WTC11 (cell line): Measurements from ENCODE around the gene CLEC10A. TPM values are rescaled to one million over a fixed set of nuclear protein-coding genes. Genes with fewer than 3 reads are reported as not detected.

ENCODE experiments used
- ATAC-seq: fragments of 200-7000 bp; cut with Tn5 transposase; 2 replicates; pipeline ENCODE4 v1.10.0; 2021; ENCODE audit warnings: mild to moderate bottlenecking, moderate library complexity
- CTCF ChIA-PET: fragments of 300-600 bp; sonication (Branson Sonifier 250); formaldehyde crosslinking; loops from one replicate; lab custom pipeline; 2021; ENCODE audit warnings: antibody characterized with exemption; lab: Charles Lee
- POLR2A ChIA-PET: fragments of 350-600 bp; sonication (Branson Sonifier 250); formaldehyde crosslinking; loops from one replicate; lab custom pipeline; 2021; ENCODE audit warnings: antibody characterized with exemption; lab: Charles Lee
- DNase-seq: peaks from one replicate; pipeline ENCODE4 v3.0.0; 2021; ENCODE audit warnings: low spot score
- H3K27ac Mint-ChIP-seq: 2 replicates; pipeline ENCODE4 v1.8.0; 2021; ENCODE audit warnings: mixed read lengths
- H3K27me3 Mint-ChIP-seq: 2 replicates; pipeline ENCODE4 v1.8.0; 2021; ENCODE audit warnings: low read depth, mild to moderate bottlenecking, moderate library complexity, mixed read lengths
- H3K36me3 Mint-ChIP-seq: 2 replicates; pipeline ENCODE4 v1.8.0; 2021; ENCODE audit warnings: mixed read lengths
- H3K4me1 Mint-ChIP-seq: 2 replicates; pipeline ENCODE4 v1.8.0; 2022; ENCODE audit warnings: mixed read lengths
- H3K4me3 Mint-ChIP-seq: 2 replicates; pipeline ENCODE4 v1.8.0; 2021; ENCODE audit warnings: mild to moderate bottlenecking, moderate library complexity, mixed read lengths
- H3K9me3 Mint-ChIP-seq: 2 replicates; pipeline ENCODE4 v1.8.0; 2021; ENCODE audit warnings: mixed read lengths
- ATF1 ChIP-seq: sonication (generic); formaldehyde crosslinking; IDR thresholded peaks from 2 replicates; pipeline ENCODE4 v1.8.1; 2023; ENCODE audit warnings: mild to moderate bottlenecking, moderate library complexity, missing genetic modification reagents
- CBFB ChIP-seq: sonication (generic); formaldehyde crosslinking; IDR thresholded peaks from 2 replicates; pipeline ENCODE4 v1.8.1; 2022; ENCODE audit warnings: mild to moderate bottlenecking, low read depth, missing genetic modification reagents
- E2F5 ChIP-seq: sonication (generic); formaldehyde crosslinking; IDR thresholded peaks from 2 replicates; pipeline ENCODE4 v1.8.1; 2022; ENCODE audit warnings: mild to moderate bottlenecking, moderate library complexity, missing genetic modification reagents
- EMX1 ChIP-seq: fragments of 250-450 bp; sonication (Bioruptor Pico); IDR thresholded peaks from 2 replicates; pipeline ENCODE4 v1.8.0; 2021; ENCODE audit warnings: mild to moderate bottlenecking
- ESRRA ChIP-seq: sonication (generic); formaldehyde crosslinking; IDR thresholded peaks from 2 replicates; pipeline ENCODE4 v1.8.1; 2022; ENCODE audit warnings: mild to moderate bottlenecking, missing genetic modification reagents, borderline replicate concordance
- ETV6 ChIP-seq: sonication (generic); formaldehyde crosslinking; IDR thresholded peaks from 2 replicates; pipeline ENCODE4 v1.8.1; 2022; ENCODE audit warnings: mild to moderate bottlenecking, missing genetic modification reagents
- FOXK1 ChIP-seq: sonication (generic); formaldehyde crosslinking; IDR thresholded peaks from 2 replicates; pipeline ENCODE4 v1.8.0; 2022; ENCODE audit warnings: mild to moderate bottlenecking, moderate library complexity, missing genetic modification reagents
- GABPB1 ChIP-seq: sonication (generic); formaldehyde crosslinking; IDR thresholded peaks from 2 replicates; pipeline ENCODE4 v1.8.1; 2023; ENCODE audit warnings: mild to moderate bottlenecking, missing genetic modification reagents
- MAX ChIP-seq: sonication (generic); formaldehyde crosslinking; IDR thresholded peaks from 2 replicates; pipeline ENCODE4 v1.8.0; 2022; ENCODE audit warnings: mild to moderate bottlenecking, missing genetic modification reagents
- MYBL2 ChIP-seq: sonication (generic); formaldehyde crosslinking; IDR thresholded peaks from 2 replicates; pipeline ENCODE4 v1.8.1; 2023; ENCODE audit warnings: mild to moderate bottlenecking, moderate library complexity, missing genetic modification reagents
- NFYB ChIP-seq: sonication (generic); formaldehyde crosslinking; conservative IDR thresholded peaks from 2 replicates; pipeline ENCODE4 v1.8.0; 2022; ENCODE audit warnings: low read depth, missing genetic modification reagents
- NR3C1 ChIP-seq: sonication (generic); formaldehyde crosslinking; conservative IDR thresholded peaks from 2 replicates; pipeline ENCODE4 v1.8.1; 2023; ENCODE audit warnings: low read depth, mild to moderate bottlenecking, missing genetic modification reagents
- OVOL2 ChIP-seq: fragments of 250-450 bp; sonication (Bioruptor Pico); IDR thresholded peaks from 2 replicates; pipeline ENCODE4 v1.9.0; 2021; ENCODE audit warnings: mild to moderate bottlenecking, borderline replicate concordance
- SMAD3 ChIP-seq: sonication (generic); formaldehyde crosslinking; IDR thresholded peaks from 2 replicates; pipeline ENCODE4 v1.8.0; 2022; ENCODE audit warnings: missing genetic modification reagents, mild to moderate bottlenecking, borderline replicate concordance
- SP1 ChIP-seq: sonication (generic); formaldehyde crosslinking; conservative IDR thresholded peaks from 2 replicates; pipeline ENCODE4 v1.8.1; 2022; ENCODE audit warnings: missing genetic modification reagents
- STAT6 ChIP-seq: sonication (generic); formaldehyde crosslinking; conservative IDR thresholded peaks from 2 replicates; pipeline ENCODE4 v1.8.1; 2023; ENCODE audit warnings: mild to moderate bottlenecking, low read depth, missing genetic modification reagents, moderate library complexity
- TP53 ChIP-seq: sonication (generic); formaldehyde crosslinking; IDR thresholded peaks from 2 replicates; pipeline ENCODE4 v1.8.1; 2023; ENCODE audit warnings: mild to moderate bottlenecking, missing genetic modification reagents
- USF1 ChIP-seq: sonication (generic); formaldehyde crosslinking; IDR thresholded peaks from 2 replicates; pipeline ENCODE4 v1.8.0; 2022; ENCODE audit warnings: mild to moderate bottlenecking, missing genetic modification reagents
- USF2 ChIP-seq: sonication (generic); formaldehyde crosslinking; IDR thresholded peaks from 2 replicates; pipeline ENCODE4 v1.8.1; 2023; ENCODE audit warnings: mild to moderate bottlenecking, missing genetic modification reagents, moderate library complexity
- ZBTB21 ChIP-seq: sonication (generic); formaldehyde crosslinking; IDR thresholded peaks from 2 replicates; pipeline ENCODE4 v1.8.1; 2023; ENCODE audit warnings: mild to moderate bottlenecking, missing genetic modification reagents, borderline replicate concordance
- ZNF138 ChIP-seq: sonication (generic); formaldehyde crosslinking; conservative IDR thresholded peaks from 2 replicates; pipeline ENCODE4 v1.8.1; 2022; ENCODE audit warnings: mild to moderate bottlenecking, moderate library complexity, missing genetic modification reagents
- ZNF232 ChIP-seq: sonication (generic); formaldehyde crosslinking; IDR thresholded peaks from 2 replicates; pipeline ENCODE4 v1.8.0; 2022; ENCODE audit warnings: mild to moderate bottlenecking, missing genetic modification reagents
- ZNF425 ChIP-seq: fragments of 250-450 bp; sonication (Bioruptor Pico); conservative IDR thresholded peaks from 2 replicates; pipeline ENCODE4 v1.9.0; 2021; ENCODE audit warnings: mild to moderate bottlenecking
- total RNA-seq: library from RNA; stranded (reverse); gene quantifications from 3 replicates; pipeline ENCODE4 v1.2.3, GENCODE V29; 2021

Gene CLEC10A
- total RNA-seq, 1 experiment from 2014 or later: not detected

- no peaks in the 10 kb centered on the region for H3K36me3 Mint-ChIP-seq
- peaks cover 20% of the 10 kb centered on the region for H3K4me1 Mint-ChIP-seq
- H3K9me3 Mint-ChIP-seq: no peaks in the 10 kb centered on the region
- H3K27me3 Mint-ChIP-seq: peaks cover 20% of the 10 kb centered on the region
- ChIA-PET POLR2A (interaction anchor here (0.7 to 1.2 kb wide), 11 partner anchors 8 to 301 kb away, joined by 3 to 10 read pairs (median 3); partner anchors contain the start of genes ACADVL, BCL6B and DLG4), CTCF (interaction anchor here (0.6 to 2.3 kb wide), 18 partner anchors 8 to 614 kb away, joined by 3 to 34 read pairs (median 5); partner anchors contain the start of gene BCL6B)
- peak within 1 kb of the TSS; percentile 94 for H3K4me3 Mint-ChIP-seq
- peak; percentile 92 for ATAC-seq
- peak within 1 kb of the TSS; percentile 87; the same call in 1 of the 2 replicates for H3K27ac Mint-ChIP-seq
- TF ChIP-seq MAX (CRISPR knock-in tag): peak; percentile 87
- TF ChIP-seq EMX1 (CRISPR knock-in tag): no peak
- peak; percentile 55; the same call in 1 of the 2 replicates for TF ChIP-seq FOXK1
- TF ChIP-seq SMAD3: 0 out of 2 replicates have a peak, but pooled peaks have one; percentile 61
- TF ChIP-seq USF2 (CRISPR knock-in tag): peak; percentile 99
- TF ChIP-seq E2F5: peak; percentile 73
- no peak for TF ChIP-seq NFYB (CRISPR knock-in tag)
- peak; percentile 99 for TF ChIP-seq USF1
- 0 out of 2 replicates have a peak, but pooled peaks have one; percentile 21 for TF ChIP-seq ETV6 (CRISPR knock-in tag)
- no peak for TF ChIP-seq ATF1 (CRISPR knock-in tag)
- TF ChIP-seq GABPB1: peak; percentile 57
- no peak for TF ChIP-seq OVOL2
- TF ChIP-seq STAT6 (CRISPR knock-in tag): peak; percentile 79; the same call in 1 of the 2 replicates
- peak; percentile 36; the same call in 1 of the 2 replicates for TF ChIP-seq ESRRA (CRISPR knock-in tag)
- 0 out of 2 replicates have a peak, but pooled peaks have one; percentile 55 for TF ChIP-seq ZNF232
- 0 out of 2 replicates have a peak, but pooled peaks have one; percentile 58 for TF ChIP-seq NR3C1 (CRISPR knock-in tag)
- TF ChIP-seq ZBTB21 (CRISPR knock-in tag): 0 out of 2 replicates have a peak, but pooled peaks have one; percentile 74
- peak; percentile 81; the same call in 1 of the 2 replicates for TF ChIP-seq CBFB (CRISPR knock-in tag)
- no peak for TF ChIP-seq ZNF425 (CRISPR knock-in tag)
- TF ChIP-seq ZNF138 (CRISPR knock-in tag): peak; percentile 49; the same call in 1 of the 2 replicates
- TF ChIP-seq MYBL2: 0 out of 2 replicates have a peak, but pooled peaks have one; percentile 38
- peak; percentile 39; the same call in 1 of the 2 replicates for TF ChIP-seq SP1 (CRISPR knock-in tag)
- TF ChIP-seq TP53 (CRISPR knock-in tag): peak; percentile 90; the same call in 1 of the 2 replicates
- peak; percentile 94 for DNase-seq
These were observed 44.3 kb downstream of the CLEC10A start, which contains the start of gene SLC16A13 for GRCh38 chr17:7035591-7036368. Gene SLC16A13, plus strand, starts transcription at chr17:7036015. Its CDS starts 368 bp downstream, at chr17:7036383.
